PC-9 (cell line): ENCODE results near the gene HNRNPA0. TPM values are rescaled to one million over a fixed set of nuclear protein-coding genes. Genes with fewer than 3 reads are reported as not detected.

Experiments used
- BruUV-seq: library from RNA; stranded (reverse); fragments of 400-500 nt; replicated peaks from 2 replicates; lab custom pipeline; 2021; lab: Mats Ljungman, UMichigan
- CTCF ChIA-PET: fragments of 300-600 bp; sonication (Branson Sonifier 250); formaldehyde crosslinking; loops from one replicate; lab custom pipeline; 2022; ENCODE audit warnings: antibody characterized with exemption; lab: Charles Lee
- POLR2A ChIA-PET: fragments of 300-600 bp; sonication (Branson Sonifier 250); formaldehyde crosslinking; loops from one replicate; lab custom pipeline; 2022; ENCODE audit warnings: antibody characterized with exemption; ENCODE audit not compliant: unreplicated experiment; lab: Charles Lee
- DNase-seq, 2 experiments: peaks; one replicate each; pipeline versions ENCODE4 v3.0.0 to v3.0.0-alpha.2; 2015 to 2022; ENCODE audit warnings: mixed read lengths in 1 of 2
- H2AFZ ChIP-seq: fragments of 200-600 bp; sonication (generic); 2 replicates; pipeline ENCODE4 v1.8.1; 2017; ENCODE audit warnings: antibody characterized with exemption
- H3F3A ChIP-seq: fragments of 200-600 bp; sonication (generic); 2 replicates; pipeline ENCODE4 v1.8.1; 2017; ENCODE audit warnings: antibody characterized with exemption, mild to moderate bottlenecking, low read depth; ENCODE audit not compliant: insufficient read depth
- H3K27ac ChIP-seq: fragments of 200-600 bp; sonication (generic); 2 replicates; pipeline ENCODE4 v1.6.1; 2016; ENCODE audit warnings: mixed run types
- H3K27me3 ChIP-seq: fragments of 200-600 bp; sonication (generic); 2 replicates; pipeline ENCODE4 v1.6.1; 2016; ENCODE audit warnings: low read depth, mixed run types; ENCODE audit not compliant: insufficient read depth
- H3K36me3 ChIP-seq: fragments of 200-600 bp; sonication (generic); 2 replicates; pipeline ENCODE4 v1.6.1; 2016; ENCODE audit warnings: low read depth, mixed run types
- H3K4me1 ChIP-seq: fragments of 200-600 bp; sonication (generic); replicated peaks from 2 replicates; pipeline ENCODE4 v1.6.1; 2016; ENCODE audit warnings: mixed run types; ENCODE audit not compliant: insufficient read depth
- H3K4me2 ChIP-seq: fragments of 200-600 bp; sonication (generic); 2 replicates; pipeline ENCODE4 v1.6.1; 2017; ENCODE audit warnings: mixed run types
- H3K4me3 ChIP-seq: fragments of 200-600 bp; sonication (generic); 2 replicates; pipeline ENCODE4 v1.6.1; 2016; ENCODE audit warnings: mixed run types
- H3K79me2 ChIP-seq: fragments of 200-600 bp; sonication (generic); 2 replicates; pipeline ENCODE4 v1.6.1; 2017; ENCODE audit warnings: low read depth, mixed run types
- H3K9me2 ChIP-seq: fragments of 200-600 bp; sonication (generic); 2 replicates; pipeline ENCODE4 v1.8.1; 2017; ENCODE audit warnings: mild to moderate bottlenecking; ENCODE audit not compliant: insufficient read depth
- H3K9me3 ChIP-seq: fragments of 200-600 bp; sonication (generic); 2 replicates; pipeline ENCODE4 v1.8.1; 2016; ENCODE audit warnings: low read depth; ENCODE audit not compliant: insufficient read depth
- H4K20me1 ChIP-seq: fragments of 200-600 bp; sonication (generic); 2 replicates; pipeline ENCODE4 v1.8.1; 2017; ENCODE audit not compliant: insufficient read depth
- CTCF ChIP-seq: fragments of 200-600 bp; sonication (generic); conservative IDR thresholded peaks from 2 replicates; pipeline ENCODE4 v1.6.1; 2017; ENCODE audit warnings: mixed run types, antibody characterized with exemption, mild to moderate bottlenecking, moderate library complexity
- EZH2 ChIP-seq: fragments of 200-600 bp; sonication (generic); IDR thresholded peaks from 2 replicates; pipeline ENCODE4 v1.8.0; 2017; ENCODE audit warnings: antibody characterized with exemption, low read depth
- intact Hi-C: fragments of 100-400 bp; cut with micrococcal nuclease; formaldehyde crosslinking; loops from one replicate; pipeline ENCODE4 v1.10.0; 2022; ENCODE audit not compliant: unreplicated experiment
- total RNA-seq: library from RNA; stranded (reverse); gene quantifications from 2 replicates; pipeline ENCODE4 v1.2.3, GENCODE V29; 2021

HNRNPA0 gene
- total RNA-seq, 1 experiment from 2014 or later, result 27.8 TPM

DNA sequence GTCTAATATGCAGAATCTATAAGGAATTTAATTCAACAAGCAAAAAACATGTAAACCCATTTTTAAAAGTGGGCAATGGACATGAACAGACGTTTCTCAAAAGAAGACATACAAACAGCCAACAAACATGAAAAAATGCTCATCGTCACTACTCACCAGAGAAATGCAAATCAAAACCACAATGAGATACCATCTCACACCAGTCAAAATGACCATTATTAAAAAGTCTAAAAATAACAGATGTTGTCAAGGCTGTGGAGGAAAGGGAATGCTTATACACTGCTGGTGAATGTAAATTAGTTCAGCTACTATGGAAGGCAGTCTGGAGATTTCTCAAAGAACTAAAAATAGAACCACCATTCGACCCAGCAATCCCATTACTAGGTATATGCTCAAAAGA, 15.2 kb downstream of the HNRNPA0 start:
- H3F3A ChIP-seq, result peaks cover 24% of the 10 kb centered on the region
- H3K79me2 ChIP-seq, result no peaks in the 10 kb centered on the region
- H3K9me2 ChIP-seq, result no peaks in the 10 kb centered on the region
- no peaks in the 10 kb centered on the region for H3K36me3 ChIP-seq
- no peak overlapping the region for H3K4me2 ChIP-seq
- H2AFZ ChIP-seq, result no peak overlapping the region
- ChIA-PET CTCF (no interaction called here), POLR2A (no interaction called here)
- no peak for DNase-seq
- BruUV-seq, result no TSS peak
- TF ChIP-seq CTCF, result no peak
- TF ChIP-seq EZH2, result no peak
- H3K27me3 ChIP-seq, result no peaks in the 10 kb centered on the region
- H3K4me1 ChIP-seq, result peaks cover 42% of the 10 kb centered on the region
- H3K9me3 ChIP-seq, result peaks cover 13% of the 10 kb centered on the region; the same call in 1 of the 2 replicates
- no peak overlapping the region for H3K27ac ChIP-seq
- H3K4me3 ChIP-seq, result no peak overlapping the region
- H4K20me1 ChIP-seq, result no peaks in the 10 kb centered on the region
- intact Hi-C loops, result loop anchor here (10.0 kb wide), 2 partner anchors 414 to 934 kb away; no protein-coding TSS in a partner anchor

DNA sequence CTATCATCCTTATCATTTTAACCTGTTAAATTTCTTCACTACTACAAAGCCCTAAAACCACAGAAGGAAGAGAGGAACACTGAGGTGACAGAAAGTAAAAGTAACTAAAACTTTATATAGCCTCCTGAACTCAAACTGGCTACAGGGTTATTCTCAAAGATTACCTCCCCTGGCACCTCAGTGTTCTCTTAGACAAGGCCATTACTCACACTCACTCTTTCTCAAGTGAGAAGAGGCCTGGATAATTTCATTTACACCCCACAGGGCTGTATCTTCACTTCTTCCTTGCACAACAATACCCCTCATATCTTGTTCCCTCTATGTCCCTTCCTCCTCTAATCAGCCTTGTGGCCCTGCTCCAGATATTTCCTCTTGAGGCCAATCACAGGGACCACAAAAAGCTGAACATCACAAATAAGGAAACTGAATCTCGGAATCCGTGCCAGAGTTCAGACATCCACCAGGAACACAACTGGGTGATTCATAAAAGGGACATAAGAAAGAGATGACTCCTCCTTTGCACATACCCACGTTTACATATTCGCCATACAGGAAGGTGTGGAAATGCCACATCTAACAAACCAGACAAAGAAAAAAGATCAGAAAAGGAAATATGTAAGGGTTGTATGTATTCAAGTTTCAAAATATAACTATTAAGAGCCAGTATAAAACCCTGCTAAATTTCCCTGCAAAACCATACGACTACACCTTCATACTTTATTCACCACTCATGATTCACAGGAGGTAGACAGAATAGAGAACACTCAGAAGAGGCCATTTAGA, 16.6 kb downstream of the HNRNPA0 start:
- peak overlapping the region; percentile 58 for H3K4me2 ChIP-seq

More for the DNA sequence above, 16.6 kb downstream of the HNRNPA0 start:
- no peaks in the 10 kb centered on the region for H4K20me1 ChIP-seq
- no peaks in the 10 kb centered on the region for H3K27me3 ChIP-seq
- H2AFZ ChIP-seq, result no peak overlapping the region
- H3K4me3 ChIP-seq, result no peak overlapping the region
- peaks cover 13% of the 10 kb centered on the region; the same call in 1 of the 2 replicates for H3K9me3 ChIP-seq
- no peaks in the 10 kb centered on the region for H3K36me3 ChIP-seq
- intact Hi-C loops, result loop anchor here (2.0 to 10.0 kb wide), 3 partner anchors 109 to 933 kb away; no protein-coding TSS in a partner anchor
- ChIA-PET POLR2A (no interaction called here), CTCF (no interaction called here)
- no peaks in the 10 kb centered on the region for H3K79me2 ChIP-seq
- TF ChIP-seq CTCF, result no peak
- TF ChIP-seq EZH2, result no peak
- peak; percentile 33 to 94 for DNase-seq
- H3K9me2 ChIP-seq, result no peaks in the 10 kb centered on the region
- peak overlapping the region; percentile 81 for H3K27ac ChIP-seq
- peaks cover 24% of the 10 kb centered on the region for H3F3A ChIP-seq
- H3K4me1 ChIP-seq, result peaks cover 50% of the 10 kb centered on the region
- no TSS peak for BruUV-seq
